Measurements from ENCODE around the gene SND1.

GRCh38 chr7:127833641-127834040 lies 181.6 kb downstream of the SND1 start:
- TF ChIP-seq POLR2A (IDR thresholded peaks at IDR 0.05; ENCODE audit: low read length), result no peak
- no peak for TF ChIP-seq GATA1 (IDR thresholded peaks at IDR 0.05; ENCODE audit: low read depth, low read length)

Data from erythroblast (primary cell).